Measurements from ENCODE around the gene WDR90.
"Not testable (repeated sequence)": the region's sequence is repeated elsewhere in the genome, so short reads cannot be mapped to it uniquely, and the experiment has no call there.

The WDR90 gene

DNA sequence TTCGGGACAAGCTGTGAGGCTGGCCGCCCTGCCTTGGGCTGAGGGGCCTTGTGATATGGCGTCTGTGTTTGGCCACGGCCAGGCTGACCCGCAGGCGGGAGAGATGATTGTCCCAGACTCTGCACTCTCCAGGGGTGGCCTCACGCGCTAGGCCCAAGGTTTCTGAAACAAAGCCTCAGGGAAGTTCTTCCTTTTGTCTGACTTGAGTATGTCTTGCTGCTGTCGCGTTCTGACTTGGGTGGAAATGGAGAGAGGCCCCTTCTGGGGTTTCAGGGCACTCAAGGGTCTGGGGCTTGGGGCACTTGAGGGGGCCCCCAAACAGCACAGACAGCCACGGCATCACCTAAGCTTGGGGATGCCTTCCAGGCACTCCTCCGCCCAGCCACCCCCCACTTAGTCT, 61.9 kb downstream of the WDR90 start:
- DNase-seq, result no peak

DNA sequence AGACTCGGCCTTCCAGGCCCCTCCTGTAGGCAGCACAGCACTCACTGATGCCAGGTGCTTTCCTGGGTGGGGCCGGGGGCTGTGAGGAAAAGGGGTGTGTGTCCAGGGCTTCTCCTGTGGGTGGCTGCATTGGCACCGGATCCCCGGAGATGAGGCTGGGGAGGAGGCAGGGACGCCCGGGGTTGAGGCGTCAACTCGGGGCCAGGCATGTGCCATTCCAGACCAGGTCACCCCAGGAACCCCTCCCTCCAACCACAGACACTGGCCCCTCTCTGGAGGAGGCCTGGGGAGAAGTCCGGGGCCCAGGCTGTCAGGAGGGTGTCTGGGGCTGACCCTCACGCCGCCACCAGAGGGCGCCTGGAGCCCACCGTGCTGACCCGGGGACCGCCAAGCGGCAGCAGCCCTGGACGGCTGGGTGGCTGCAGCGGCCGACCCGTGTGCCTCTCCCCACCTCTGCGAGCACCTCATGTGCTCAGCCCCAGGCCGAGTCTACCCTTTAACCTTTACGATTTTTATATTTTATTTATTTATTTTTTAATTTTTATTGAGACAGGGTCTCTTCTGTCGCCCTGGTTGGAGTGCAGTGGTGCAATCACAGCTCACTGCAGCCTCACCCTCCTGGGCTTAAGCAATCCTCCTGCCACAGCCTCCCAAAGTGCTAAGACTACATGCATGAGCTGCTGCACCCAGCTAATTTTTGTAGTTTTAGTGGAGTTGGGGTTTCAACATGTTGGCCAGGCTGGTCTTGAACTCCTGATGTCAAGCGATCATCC, 62.6 kb downstream of the WDR90 start:
- no peak for DNase-seq

DNA sequence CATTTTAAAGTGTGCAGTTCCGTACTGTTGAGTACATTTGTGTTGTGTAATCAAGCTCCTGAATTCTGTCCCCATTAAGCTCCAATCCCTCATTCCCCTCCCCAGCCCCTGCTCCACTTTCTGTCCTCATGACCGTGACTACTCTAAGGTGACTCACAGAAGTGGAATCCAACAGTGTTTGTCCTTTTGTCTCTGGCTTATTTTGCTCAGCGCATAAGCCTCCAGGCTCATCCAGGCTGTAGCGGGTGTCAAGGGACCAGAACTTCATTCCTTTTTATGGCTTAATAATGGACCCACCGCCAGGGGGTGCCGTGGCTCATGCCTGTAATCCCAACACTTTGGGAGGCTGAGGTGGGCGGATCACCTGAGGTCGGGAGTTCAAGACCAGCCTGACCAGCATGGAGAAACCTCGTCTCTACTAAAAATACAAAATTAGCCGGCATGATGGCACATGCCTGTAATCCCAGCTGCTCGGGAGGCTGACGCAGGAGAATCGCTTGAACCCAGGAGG, 63.6 kb downstream of the WDR90 start:
- not testable (repeated sequence) for DNase-seq

DNA sequence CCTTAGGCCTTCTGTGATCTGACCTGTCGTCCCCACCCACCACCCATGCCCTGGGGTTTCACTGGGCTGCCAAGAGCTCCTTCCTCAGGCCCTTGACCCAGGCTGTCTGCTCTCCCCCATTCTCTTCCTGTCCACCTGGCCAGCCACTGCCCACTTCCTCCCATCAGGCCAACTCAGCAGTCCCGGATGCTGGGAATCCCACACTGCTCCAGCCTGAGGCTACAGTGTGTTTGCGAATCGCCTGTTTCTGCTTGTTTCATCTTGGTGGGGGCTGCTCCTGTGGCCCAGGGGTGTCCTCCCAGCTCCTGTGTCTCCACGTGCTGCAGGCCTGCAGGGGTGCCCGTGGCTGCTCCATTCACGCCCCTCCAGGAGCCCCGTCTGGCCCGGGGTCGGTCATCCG, 64.9 kb downstream of the WDR90 start:
- no peak for DNase-seq

DNA sequence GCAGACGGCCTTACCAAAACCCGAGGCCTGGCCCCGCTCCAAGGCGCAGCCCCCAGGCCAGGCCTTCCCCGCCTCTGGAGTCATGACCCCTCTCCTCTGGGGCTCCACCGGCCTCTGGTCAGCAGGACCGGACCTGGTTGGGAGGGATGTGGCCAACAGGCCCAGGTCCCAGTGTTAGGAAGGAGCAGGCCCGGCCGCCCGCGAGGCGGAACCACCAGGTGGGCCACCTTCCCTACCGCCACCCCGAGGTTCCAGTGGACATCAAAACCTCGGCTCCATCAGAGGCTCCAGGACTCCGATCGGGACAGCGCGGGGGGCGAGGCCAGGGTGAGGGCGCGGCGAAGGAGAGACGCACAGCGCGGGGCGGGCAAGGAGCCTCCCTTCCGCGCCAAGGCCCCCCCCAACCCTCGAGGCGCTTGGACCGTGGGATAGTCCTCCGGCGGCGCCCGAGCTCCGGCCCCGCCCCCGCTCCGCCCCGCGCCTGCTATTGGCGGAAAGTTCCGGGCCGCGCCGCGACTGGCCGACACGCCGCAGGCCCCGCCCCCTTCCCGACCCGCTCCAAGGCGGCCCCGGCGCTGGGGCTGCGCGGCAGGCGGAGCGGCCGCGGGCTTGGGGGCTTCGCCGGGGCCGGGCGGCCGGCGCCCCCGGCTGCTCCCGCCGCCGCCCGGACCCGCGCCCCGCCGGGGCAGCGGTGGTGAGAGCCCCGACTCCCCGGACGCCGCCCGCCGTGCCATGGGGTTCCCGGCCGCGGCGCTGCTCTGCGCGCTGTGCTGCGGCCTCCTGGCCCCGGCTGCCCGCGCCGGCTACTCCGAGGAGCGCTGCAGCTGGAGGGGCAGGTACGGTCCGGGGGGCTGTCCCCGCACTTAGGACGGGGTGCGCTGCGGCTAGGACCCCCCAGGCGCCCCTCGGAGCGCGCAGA, 65.7 kb downstream of the WDR90 start, which contains the start of gene METRN:
Gene METRN (plus strand): TSS at position 561 of the 919 bp plus-strand sequence. CDS start 172 bp downstream, at position 733.
- peak; percentile 18 for DNase-seq

DNA sequence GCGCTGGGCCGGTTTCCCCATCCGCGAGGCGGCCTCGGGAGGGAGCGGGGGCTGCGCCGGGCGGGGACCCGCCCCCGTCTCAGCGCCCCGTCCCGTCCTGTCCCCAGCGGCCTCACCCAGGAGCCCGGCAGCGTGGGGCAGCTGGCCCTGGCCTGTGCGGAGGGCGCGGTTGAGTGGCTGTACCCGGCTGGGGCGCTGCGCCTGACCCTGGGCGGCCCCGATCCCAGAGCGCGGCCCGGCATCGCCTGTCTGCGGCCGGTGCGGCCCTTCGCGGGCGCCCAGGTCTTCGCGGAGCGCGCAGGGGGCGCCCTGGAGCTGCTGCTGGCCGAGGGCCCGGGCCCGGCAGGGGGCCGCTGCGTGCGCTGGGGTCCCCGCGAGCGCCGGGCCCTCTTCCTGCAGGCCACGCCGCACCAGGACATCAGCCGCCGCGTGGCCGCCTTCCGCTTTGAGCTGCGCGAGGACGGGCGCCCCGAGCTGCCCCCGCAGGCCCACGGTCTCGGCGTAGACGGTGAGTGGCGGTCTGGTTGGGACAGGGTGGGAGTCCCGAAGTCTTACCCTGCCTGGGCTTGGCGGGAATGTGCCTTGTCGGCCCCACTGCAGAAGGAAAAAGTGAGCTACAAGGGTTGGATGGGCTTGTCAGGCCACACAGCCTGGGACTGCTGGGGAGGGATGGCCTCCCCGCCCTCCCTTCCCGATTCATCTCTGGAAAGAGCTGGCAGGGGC, 66.5 kb downstream of the WDR90 start:
- no peak for DNase-seq

DNA sequence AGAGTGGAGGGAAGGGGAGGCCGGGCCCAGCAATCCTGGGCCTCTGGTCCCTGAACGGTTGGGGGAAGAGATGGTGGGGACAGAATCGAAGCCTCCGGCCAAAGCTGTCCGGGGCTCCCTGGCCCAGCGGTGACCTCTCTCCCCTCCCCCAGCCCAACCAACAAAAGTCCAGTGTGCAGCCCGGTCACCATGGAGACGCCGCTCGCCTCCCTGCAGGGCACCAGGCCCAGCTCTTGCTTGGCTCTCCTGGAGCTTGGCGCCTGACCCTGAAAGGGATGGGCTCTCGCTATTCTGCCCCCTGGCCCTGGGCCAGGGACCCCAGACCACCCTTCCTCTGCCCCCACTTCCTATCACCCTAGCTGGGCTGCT, 67.0 kb downstream of the WDR90 start:
- no peak for DNase-seq

DNA sequence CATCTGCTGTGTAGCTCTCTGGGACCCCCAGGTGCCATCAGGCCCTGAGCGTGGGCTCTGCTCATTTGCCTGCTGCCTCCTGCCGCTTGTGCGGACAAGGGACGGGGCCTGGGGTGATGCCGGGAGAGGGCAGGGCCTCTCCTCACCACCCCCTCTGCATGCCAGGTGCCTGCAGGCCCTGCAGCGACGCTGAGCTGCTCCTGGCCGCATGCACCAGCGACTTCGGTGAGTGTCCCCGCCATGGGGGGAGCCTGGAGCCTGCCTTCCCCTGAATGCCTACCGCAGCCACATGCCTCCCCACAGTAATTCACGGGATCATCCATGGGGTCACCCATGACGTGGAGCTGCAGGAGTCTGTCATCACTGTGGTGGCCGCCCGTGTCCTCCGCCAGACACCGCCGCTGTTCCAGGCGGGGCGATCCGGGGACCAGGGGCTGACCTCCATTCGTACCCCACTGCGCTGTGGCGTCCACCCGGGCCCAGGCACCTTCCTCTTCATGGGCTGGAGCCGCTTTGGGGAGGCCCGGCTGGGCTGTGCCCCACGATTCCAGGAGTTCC, 67.7 kb downstream of the WDR90 start:
- no peak for DNase-seq
